HCT116 (cell line): ENCODE results near the gene SLC6A19. TPM values are rescaled to one million over a fixed set of nuclear protein-coding genes. Genes with fewer than 3 reads are reported as not detected.

Experiments
- ATAC-seq: fragments of 200-7000 bp; cut with Tn5 transposase; 2 replicates; pipeline ENCODE4 v1.9.1; 2020; ENCODE audit warnings: mild to moderate bottlenecking, moderate library complexity
- BruUV-seq: library from RNA; stranded (reverse); fragments of 400-500 nt; replicated peaks from 2 replicates; lab custom pipeline; 2021; lab: Mats Ljungman, UMichigan
- CTCF ChIA-PET: fragments of 300-600 bp; sonication (Branson Sonifier 250); formaldehyde crosslinking; loops from one replicate; lab custom pipeline; 2021; ENCODE audit warnings: antibody characterized with exemption; lab: Charles Lee
- POLR2A ChIA-PET: fragments of 300-600, 350-600 bp; sonication (Branson Sonifier 250); formaldehyde crosslinking; loops from one replicate; lab custom pipeline; 2021; ENCODE audit warnings: antibody characterized with exemption; lab: Charles Lee
- RAD21 ChIA-PET, 2 experiments: fragments of 300-600 bp; sonication (Branson Sonifier 250); formaldehyde crosslinking; loops; one replicate each; lab custom pipeline; 2023; ENCODE audit warnings: low total read pairs in 2 of 2; ENCODE audit not compliant: uncharacterized antibody in 2 of 2, unreplicated experiment in 2 of 2, low non-redundant PET in 1 of 2; lab: Charles Lee
- DNase-seq: peaks from one replicate; pipeline ENCODE4 v3.0.0-alpha.2; 2010; ENCODE audit warnings: low read depth, low spot score
- H2AFZ ChIP-seq: fragments of 200-600 bp; shearing (Covaris generic), sonication (generic); 2 replicates; pipeline ENCODE4 v1.6.1; 2017; ENCODE audit warnings: low read depth, mixed run types, mixed read lengths, antibody characterized with exemption, low read length; ENCODE audit not compliant: poor library complexity, severe bottlenecking
- H3K27ac ChIP-seq: 2 replicates; pipeline ENCODE4 v1.5.1; 2012; ENCODE audit warnings: low read depth, low read length
- H3K27me3 ChIP-seq: fragments of 200-600 bp; sonication (generic); 2 replicates; pipeline ENCODE4 v1.6.1; 2016; ENCODE audit warnings: mixed run types, low read length, mixed read lengths; ENCODE audit not compliant: insufficient read depth
- H3K36me3 ChIP-seq, 2 experiments: fragments of 200-500 bp in 1 of 2; fragments of 200-600 bp in 1 of 2; sonication (Bioruptor generic) in 1 of 2; sonication (generic) in 1 of 2; 2 replicates each; pipeline versions ENCODE4 v1.5.1 to v1.6.1; 2014 to 2016; ENCODE audit warnings: low read length in 2 of 2, inconsistent platforms in 1 of 2, mixed read lengths in 1 of 2, mixed run types in 1 of 2; ENCODE audit not compliant: insufficient read depth in 2 of 2, control insufficient read depth in 1 of 2
- H3K4me1 ChIP-seq, 2 experiments: fragments of 200-600 bp in 1 of 2; sonication (generic) in 1 of 2; 2 replicates each; pipeline versions ENCODE4 v1.5.1 to v1.6.1; 2012 to 2017; ENCODE audit warnings: low read length in 2 of 2, inconsistent platforms in 1 of 2, mild to moderate bottlenecking in 1 of 2, mixed read lengths in 1 of 2, mixed run types in 1 of 2, moderate library complexity in 1 of 2; ENCODE audit not compliant: insufficient read depth in 2 of 2, control insufficient read depth in 1 of 2
- H3K4me2 ChIP-seq: fragments of 200-600 bp; sonication (generic); 2 replicates; pipeline ENCODE4 v1.6.1; 2017; ENCODE audit warnings: mixed run types, low read length, mixed read lengths
- H3K4me3 ChIP-seq, 2 experiments: fragments of 200-600 bp in 1 of 2; sonication (generic) in 1 of 2; replicated peaks in 1 of 2; 2 replicates each; pipeline ENCODE4 v1.5.1; 2011 to 2016; ENCODE audit warnings: low read length in 2 of 2, control low read depth in 1 of 2, low read depth in 1 of 2, mild to moderate bottlenecking in 1 of 2, mixed read lengths in 1 of 2, mixed run types in 1 of 2
- H3K79me2 ChIP-seq: fragments of 200-600 bp; sonication (generic); 2 replicates; pipeline ENCODE4 v1.6.1; 2017; ENCODE audit warnings: mild to moderate bottlenecking, mixed run types, low read length, moderate library complexity, mixed read lengths; ENCODE audit not compliant: insufficient read depth
- H3K9ac ChIP-seq: fragments of 200-600 bp; sonication (generic); 2 replicates; pipeline ENCODE4 v1.6.1; 2016; ENCODE audit warnings: low read length, mixed read lengths
- H3K9me2 ChIP-seq: fragments of 200-600 bp; sonication (generic), shearing (Covaris generic); 2 replicates; pipeline ENCODE4 v1.6.1; 2017; ENCODE audit warnings: mixed run types, mild to moderate bottlenecking, moderate library complexity; ENCODE audit not compliant: insufficient read depth
- H3K9me3 ChIP-seq, 2 experiments: fragments of 200-500 bp in 1 of 2; fragments of 200-600 bp in 1 of 2; sonication (Bioruptor generic) in 1 of 2; sonication (generic) in 1 of 2; 2 replicates each; pipeline ENCODE4 v1.6.1; 2014 to 2017; ENCODE audit warnings: low read length in 2 of 2, mixed read lengths in 2 of 2, inconsistent platforms in 1 of 2, low read depth in 1 of 2, mild to moderate bottlenecking in 1 of 2, mixed run types in 1 of 2, moderate library complexity in 1 of 2; ENCODE audit not compliant: control insufficient read depth in 1 of 2, insufficient read depth in 1 of 2
- H4K20me1 ChIP-seq: fragments of 200-600 bp; sonication (generic), shearing (Covaris generic); 2 replicates; pipeline ENCODE4 v1.6.1; 2017; ENCODE audit warnings: mixed run types, mild to moderate bottlenecking, moderate library complexity; ENCODE audit not compliant: insufficient read depth
- ATF3 ChIP-seq: IDR thresholded peaks from 2 replicates; pipeline ENCODE4 v1.6.1; 2012
- CBX3 ChIP-seq: IDR thresholded peaks from 2 replicates; pipeline ENCODE4 v1.6.1; 2012; ENCODE audit warnings: low read depth
- CEBPB ChIP-seq: IDR thresholded peaks from 2 replicates; pipeline ENCODE4 v1.6.1; 2012; ENCODE audit warnings: low read depth
- CTCF ChIP-seq, 3 experiments: fragments of 200-600 bp in 1 of 3; sonication (generic) in 1 of 3; IDR thresholded peaks in 2 of 3; conservative IDR thresholded peaks in 1 of 3; 2 replicates each; pipeline ENCODE4 v1.5.1; 2012 to 2017; ENCODE audit warnings: low read depth in 2 of 3, low read length in 2 of 3, antibody characterized with exemption in 1 of 3, borderline replicate concordance in 1 of 3, control low read depth in 1 of 3, mild to moderate bottlenecking in 1 of 3, mixed read lengths in 1 of 3, mixed run types in 1 of 3, moderate library complexity in 1 of 3; ENCODE audit not compliant: insufficient read depth in 1 of 3
- ELF1 ChIP-seq: IDR thresholded peaks from 2 replicates; pipeline ENCODE4 v1.6.1; 2012; ENCODE audit warnings: low read depth, borderline replicate concordance
- EZH2phosphoT487 ChIP-seq: fragments of 200-600 bp; IDR thresholded peaks from 2 replicates; pipeline ENCODE4 v1.6.1; 2018; ENCODE audit warnings: antibody characterized with exemption, borderline replicate concordance
- FOSL1 ChIP-seq: IDR thresholded peaks from 2 replicates; pipeline ENCODE4 v1.6.1; 2012; ENCODE audit warnings: low read depth
- MAX ChIP-seq: IDR thresholded peaks from 2 replicates; pipeline ENCODE4 v1.6.1; 2012
- POLR2A ChIP-seq: IDR thresholded peaks from 2 replicates; pipeline ENCODE4 v1.7.0; 2011; ENCODE audit warnings: borderline replicate concordance; ENCODE audit not compliant: insufficient read depth, insufficient read length; ENCODE audit errors: extremely low read depth
- POLR2AphosphoS5 ChIP-seq: IDR thresholded peaks from 2 replicates; pipeline ENCODE4 v1.6.1; 2011; ENCODE audit warnings: mild to moderate bottlenecking, low read depth, low read length, moderate library complexity
- REST ChIP-seq: IDR thresholded peaks from 2 replicates; pipeline ENCODE4 v1.6.1; 2012; ENCODE audit warnings: low read depth
- SIN3A ChIP-seq: IDR thresholded peaks from 2 replicates; pipeline ENCODE4 v1.6.1; 2012; ENCODE audit warnings: low read depth
- SP1 ChIP-seq: IDR thresholded peaks from 2 replicates; pipeline ENCODE4 v1.6.1; 2012; ENCODE audit warnings: low read depth
- SRF ChIP-seq: IDR thresholded peaks from 2 replicates; pipeline ENCODE4 v1.6.1; 2012; ENCODE audit warnings: low read depth
- YY1 ChIP-seq: IDR thresholded peaks from 2 replicates; pipeline ENCODE4 v1.6.1; 2011; ENCODE audit warnings: low read length, low read depth, moderate library complexity, mild to moderate bottlenecking; ENCODE audit not compliant: insufficient replicate concordance; ENCODE audit errors: extremely low read depth
- intact Hi-C: fragments of 100-400 bp; cut with micrococcal nuclease; formaldehyde crosslinking; loops from 2 replicates; pipeline ENCODE4 v1.10.0; 2022
- total RNA-seq: library from RNA; stranded (reverse); gene quantifications from one replicate; pipeline ENCODE4 v1.2.1, GENCODE V29; 2021; ENCODE audit not compliant: unreplicated experiment

The SLC6A19 gene
- total RNA-seq, 1 experiment from 2014 or later: not detected

- Histone ChIP-seq H3K4me1 (peaks cover 0 to 5% of the 10 kb centered on the region in 2 experiments; a peak in 1 of 4 replicates), H3K27me3 (no peaks in the 10 kb centered on the region), H4K20me1 (no peaks in the 10 kb centered on the region), H3K4me3 (no peak overlapping the region), H3K9me3 (no peaks in the 10 kb centered on the region), H3K79me2 (no peaks in the 10 kb centered on the region), H3K27ac (no peak overlapping the region), H3K4me2 (no peak overlapping the region), H2AFZ (no peak overlapping the region), H3K36me3 (no peaks in the 10 kb centered on the region), H3K9ac (no peak overlapping the region), H3K9me2 (no peaks in the 10 kb centered on the region)
- POLR2A ChIA-PET: no interaction called here
- ATAC-seq (no peak), DNase-seq (no peak)
- BruUV-seq: no TSS peak
- RAD21 ChIA-PET: no interaction called here
- intact Hi-C loops: no loop called here
- no peak for TF ChIP-seq EZH2phosphoT487
- TF ChIP-seq YY1: no peak
- no peak for TF ChIP-seq SIN3A
- CTCF ChIA-PET: no interaction called here
Observed at GRCh38 chr5:1222147-1222546, 20.8 kb downstream of the SLC6A19 start.

GRCh38 chr5:1222621-1223277 is 21.4 kb downstream of the SLC6A19 start:
- DNase-seq: no peak
- Histone ChIP-seq H4K20me1 (no peaks in the 10 kb centered on the region), H3K79me2 (no peaks in the 10 kb centered on the region), H3K4me3 (no peak overlapping the region), H3K36me3 (no peaks in the 10 kb centered on the region), H3K4me2 (no peak overlapping the region), H3K27ac (no peak overlapping the region), H2AFZ (no peak overlapping the region), H3K9me3 (no peaks in the 10 kb centered on the region), H3K27me3 (no peaks in the 10 kb centered on the region), H3K9me2 (no peaks in the 10 kb centered on the region), H3K9ac (no peak overlapping the region), H3K4me1 (peaks cover under 1 to 3% of the 10 kb centered on the region in 2 experiments; a peak in 2 of 4 replicates)
- BruUV-seq: no TSS peak
- no peak for ATAC-seq
- intact Hi-C loops: no loop called here
- POLR2A ChIA-PET: no interaction called here
- RAD21 ChIA-PET: no interaction called here
- CTCF ChIA-PET: no interaction called here
- TF ChIP-seq EZH2phosphoT487 (no peak), MAX (no peak), CBX3 (no peak), POLR2AphosphoS5 (no peak), SRF (no peak), FOSL1 (no peak), CTCF (IDR thresholded peaks at IDR 0.05 in 2 of 3, conservative IDR thresholded peaks at IDR 0.05 in 1 of 3; ENCODE audit: borderline replicate concordance in 1 of 3, insufficient read depth in 1 of 3, low read depth in 2 of 3, low read length in 2 of 3) (no peak), POLR2A (no peak), REST (no peak), SP1 (no peak), CEBPB (no peak), SIN3A (no peak), ATF3 (no peak), ELF1 (no peak)
